Activated CD8-positive, alpha-beta T cell treated with anti-CD3 and anti-CD28 coated beads, Interleukin-2, amount 10 ng/mL, durations not matched to agents 7 days and 5 days (primary cell): ENCODE measurements around the gene PLS3. TPM values are rescaled to one million over a fixed set of nuclear protein-coding genes. Genes with fewer than 3 reads are reported as not detected.

ENCODE experiments used
- ATAC-seq: fragments of 150-1000 bp; cut with Tn5 transposase; one replicate; pipeline ENCODE4 v1.10.0; 2021; ENCODE audit warnings: moderate library complexity
- CTCF ChIA-PET: fragments of 350-600 bp; sonication (Branson Sonifier 250); formaldehyde crosslinking; loops from one replicate; lab custom pipeline; 2021; ENCODE audit warnings: antibody characterized with exemption; lab: Charles Lee
- POLR2A ChIA-PET: fragments of 350-600 bp; sonication (Branson Sonifier 250); formaldehyde crosslinking; loops from one replicate; lab custom pipeline; 2021; ENCODE audit warnings: antibody characterized with exemption; lab: Charles Lee
- DNase-seq: peaks from one replicate; pipeline ENCODE4 v3.0.0-alpha.2; 2020
- H3K27ac Mint-ChIP-seq: one replicate; pipeline ENCODE4 v1.8.0; 2021; ENCODE audit warnings: mild to moderate bottlenecking, mixed read lengths
- H3K27me3 Mint-ChIP-seq: one replicate; pipeline ENCODE4 v1.8.0; 2021; ENCODE audit warnings: low read depth, mixed read lengths
- H3K36me3 Mint-ChIP-seq: one replicate; pipeline ENCODE4 v1.8.0; 2021; ENCODE audit warnings: low read depth, mixed read lengths
- H3K4me1 Mint-ChIP-seq: one replicate; pipeline ENCODE4 v1.8.0; 2021; ENCODE audit warnings: low read depth, mixed read lengths
- H3K4me3 Mint-ChIP-seq: one replicate; pipeline ENCODE4 v1.8.0; 2021; ENCODE audit warnings: mild to moderate bottlenecking, mixed read lengths
- H3K9me3 Mint-ChIP-seq: one replicate; pipeline ENCODE4 v1.8.0; 2022; ENCODE audit warnings: mixed read lengths; ENCODE audit not compliant: insufficient read depth
- total RNA-seq, 2 experiments: library from RNA; stranded (reverse); gene quantifications; one replicate each; pipeline ENCODE4 v1.2.3, GENCODE V29; 2021

The PLS3 gene
- total RNA-seq, 2 experiments from 2014 or later, result 0.37 to 0.39 TPM

GRCh38 chrX:115576676-115577075 lies 15.7 kb downstream of the PLS3 start:
- ATAC-seq (no peak), DNase-seq (no peak)
- Mint-ChIP-seq H3K4me3 (no peak overlapping the region), H3K9me3 (no peaks in the 10 kb centered on the region), H3K27me3 (no peaks in the 10 kb centered on the region), H3K36me3 (no peaks in the 10 kb centered on the region), H3K4me1 (no peaks in the 10 kb centered on the region), H3K27ac (no peak overlapping the region)
- CTCF ChIA-PET, result no interaction called here
- POLR2A ChIA-PET, result no interaction called here

- H3K4me1 Mint-ChIP-seq, result no peaks in the 10 kb centered on the region
- H3K27ac Mint-ChIP-seq, result no peak overlapping the region
- POLR2A ChIA-PET, result no interaction called here
- H3K9me3 Mint-ChIP-seq, result no peaks in the 10 kb centered on the region
- H3K4me3 Mint-ChIP-seq, result no peak overlapping the region
- ATAC-seq, result no peak
- CTCF ChIA-PET, result no interaction called here
- no peak for DNase-seq
- H3K36me3 Mint-ChIP-seq, result no peaks in the 10 kb centered on the region
- H3K27me3 Mint-ChIP-seq, result no peaks in the 10 kb centered on the region
Observed at GRCh38 chrX:115579327-115579726, 18.4 kb downstream of the PLS3 start.

GRCh38 chrX:115579786-115580294 lies 18.9 kb downstream of the PLS3 start:
- CTCF ChIA-PET, result no interaction called here
- no peaks in the 10 kb centered on the region for H3K27me3 Mint-ChIP-seq

GRCh38 chrX:115581759-115582615 lies 21.0 kb downstream of the PLS3 start:
- ATAC-seq (no peak), DNase-seq (no peak)
- H3K36me3 Mint-ChIP-seq, result no peaks in the 10 kb centered on the region
- H3K27me3 Mint-ChIP-seq, result no peaks in the 10 kb centered on the region
- no peak overlapping the region for H3K27ac Mint-ChIP-seq
- POLR2A ChIA-PET, result no interaction called here
- CTCF ChIA-PET, result interaction anchor here (0.8 kb wide), 1 partner anchor 60 kb away, joined by 4 read pairs; no protein-coding TSS in a partner anchor
- H3K4me3 Mint-ChIP-seq, result no peak overlapping the region
- no peaks in the 10 kb centered on the region for H3K9me3 Mint-ChIP-seq
- no peaks in the 10 kb centered on the region for H3K4me1 Mint-ChIP-seq

More at GRCh38 chrX:115579786-115580294, 18.9 kb downstream of the PLS3 start:
- ATAC-seq (no peak), DNase-seq (no peak)
- H3K36me3 Mint-ChIP-seq, result no peaks in the 10 kb centered on the region
- H3K4me1 Mint-ChIP-seq, result no peaks in the 10 kb centered on the region
- POLR2A ChIA-PET, result no interaction called here
- H3K9me3 Mint-ChIP-seq, result no peaks in the 10 kb centered on the region
- H3K4me3 Mint-ChIP-seq, result no peak overlapping the region
- no peak overlapping the region for H3K27ac Mint-ChIP-seq

DNA sequence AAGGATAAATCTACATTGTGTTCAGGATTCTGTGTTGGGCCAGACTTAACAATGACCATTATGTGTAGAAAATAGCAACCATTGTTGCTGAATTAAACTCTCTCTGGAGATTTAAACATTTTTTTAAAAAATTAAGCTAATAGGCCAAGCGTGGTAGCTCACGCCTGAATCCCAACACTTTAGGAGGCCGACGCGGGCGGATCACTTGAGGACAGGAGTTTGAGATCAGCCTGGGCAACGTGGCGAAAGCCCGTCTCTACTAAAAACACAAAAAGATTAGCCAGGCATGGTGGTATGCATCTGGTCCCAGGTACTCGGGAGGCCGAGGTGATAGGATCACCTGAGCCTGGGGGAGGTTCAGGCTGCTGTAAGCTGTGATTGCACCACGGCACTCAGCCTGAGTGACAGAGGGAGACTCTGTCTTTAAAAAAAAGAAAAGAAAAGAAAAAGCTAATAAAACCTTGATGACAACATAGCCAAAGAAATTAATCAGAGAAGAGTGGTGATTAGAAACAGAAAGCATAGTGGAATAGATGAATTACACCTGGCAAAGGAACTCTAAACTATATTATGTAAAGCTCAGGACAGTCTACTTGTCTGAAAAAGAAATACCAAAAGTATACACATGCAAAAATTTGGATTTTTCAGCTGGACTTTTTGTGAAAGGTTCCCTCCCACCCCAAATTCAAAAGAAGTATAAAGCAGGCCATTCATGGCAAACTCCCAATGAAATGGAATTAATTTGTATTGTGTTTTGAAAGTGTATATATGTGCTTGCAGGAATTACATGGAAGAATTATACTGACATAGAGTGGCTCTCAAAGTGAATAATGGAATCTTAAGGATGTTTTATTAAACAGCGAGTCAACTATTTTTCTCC lies 21.9 kb downstream of the PLS3 start:
- CTCF ChIA-PET, result interaction anchor here (0.8 kb wide), 1 partner anchor 59 kb away, joined by 4 read pairs; no protein-coding TSS in a partner anchor
- no peak for ATAC-seq
- no peaks in the 10 kb centered on the region for H3K36me3 Mint-ChIP-seq

DNA sequence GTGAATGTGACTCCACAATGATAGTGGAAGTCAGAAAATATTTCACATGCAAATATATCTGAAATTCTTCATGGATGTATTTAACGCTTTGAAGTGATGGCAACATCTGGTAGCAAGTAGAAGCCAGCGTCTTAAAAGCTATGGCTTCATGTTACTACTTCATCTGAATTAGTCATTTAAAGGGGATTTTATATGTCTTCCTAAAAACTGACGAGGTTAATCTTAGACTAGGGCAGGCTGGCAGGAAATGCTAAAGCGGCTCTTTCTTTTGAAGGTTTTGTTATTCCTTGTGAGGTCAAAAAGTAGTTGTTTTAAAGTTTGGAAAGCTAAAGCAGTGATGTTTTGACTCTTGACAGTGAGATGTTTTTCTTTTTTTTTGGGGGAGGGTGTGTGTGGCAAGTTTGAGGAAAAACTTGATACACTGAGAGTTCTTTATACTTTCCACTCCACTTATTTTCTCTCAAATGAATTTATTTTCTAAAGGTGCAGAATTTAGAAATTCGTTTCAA lies 22.6 kb downstream of the PLS3 start:
- ATAC-seq, result no peak
- H3K9me3 Mint-ChIP-seq, result no peaks in the 10 kb centered on the region
- no peak overlapping the region for H3K27ac Mint-ChIP-seq

More for the DNA sequence above, 21.9 kb downstream of the PLS3 start:
- Mint-ChIP-seq H3K4me3 (no peak overlapping the region), H3K27me3 (no peaks in the 10 kb centered on the region), H3K9me3 (no peaks in the 10 kb centered on the region), H3K27ac (no peak overlapping the region), H3K4me1 (no peaks in the 10 kb centered on the region)
- DNase-seq, result no peak
- POLR2A ChIA-PET, result no interaction called here

GRCh38 chrX:115584696-115585095 lies 23.7 kb downstream of the PLS3 start:
- ATAC-seq, result no peak
- Mint-ChIP-seq H3K27ac (no peak overlapping the region), H3K36me3 (no peaks in the 10 kb centered on the region), H3K4me3 (no peak overlapping the region), H3K4me1 (no peaks in the 10 kb centered on the region), H3K9me3 (no peaks in the 10 kb centered on the region), H3K27me3 (no peaks in the 10 kb centered on the region)
- no peak for DNase-seq
- POLR2A ChIA-PET, result no interaction called here
- CTCF ChIA-PET, result no interaction called here

More for the DNA sequence above, 22.6 kb downstream of the PLS3 start:
- DNase-seq, result no peak
- H3K27me3 Mint-ChIP-seq, result no peaks in the 10 kb centered on the region
- no peaks in the 10 kb centered on the region for H3K4me1 Mint-ChIP-seq
- no peak overlapping the region for H3K4me3 Mint-ChIP-seq
- H3K36me3 Mint-ChIP-seq, result no peaks in the 10 kb centered on the region
- ChIA-PET CTCF (no interaction called here), POLR2A (no interaction called here)

- ATAC-seq (no peak), DNase-seq (no peak)
- Mint-ChIP-seq H3K27ac (no peak overlapping the region), H3K4me1 (no peaks in the 10 kb centered on the region), H3K4me3 (no peak overlapping the region), H3K27me3 (no peaks in the 10 kb centered on the region), H3K36me3 (no peaks in the 10 kb centered on the region), H3K9me3 (no peaks in the 10 kb centered on the region)
- ChIA-PET POLR2A (no interaction called here), CTCF (no interaction called here)
Observed at GRCh38 chrX:115588179-115588578, 27.2 kb downstream of the PLS3 start.

DNA sequence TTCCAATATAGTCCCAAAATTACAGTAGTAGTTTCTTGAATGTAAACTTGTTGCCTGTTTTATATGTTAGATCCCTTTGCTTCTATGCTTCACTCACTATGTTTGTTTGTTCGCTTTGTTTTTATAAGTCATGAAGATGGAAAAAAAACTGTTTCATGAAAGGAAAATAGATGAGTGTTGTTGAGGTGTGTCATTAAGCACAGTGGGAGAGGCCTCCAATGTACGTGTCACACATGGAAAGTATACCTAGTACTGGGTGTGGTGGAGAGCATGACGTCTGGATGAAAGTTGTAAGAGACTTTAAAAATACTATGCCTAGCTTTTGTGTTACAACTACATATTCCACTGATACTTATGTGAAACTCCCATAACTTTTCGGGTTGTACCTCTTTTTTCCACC lies 28.4 kb downstream of the PLS3 start:
- ATAC-seq, result no peak
- Mint-ChIP-seq H3K27me3 (no peaks in the 10 kb centered on the region), H3K9me3 (no peaks in the 10 kb centered on the region)

GRCh38 chrX:115591420-115591819 lies 30.4 kb downstream of the PLS3 start:
- Mint-ChIP-seq H3K9me3 (no peaks in the 10 kb centered on the region), H3K27me3 (no peaks in the 10 kb centered on the region), H3K4me1 (no peaks in the 10 kb centered on the region), H3K4me3 (no peak overlapping the region), H3K36me3 (no peaks in the 10 kb centered on the region), H3K27ac (no peak overlapping the region)
- DNase-seq (no peak), ATAC-seq (no peak)
- POLR2A ChIA-PET, result no interaction called here
- CTCF ChIA-PET, result no interaction called here

More for the DNA sequence above, 28.4 kb downstream of the PLS3 start:
- Mint-ChIP-seq H3K36me3 (no peaks in the 10 kb centered on the region), H3K4me3 (no peak overlapping the region), H3K27ac (no peak overlapping the region), H3K4me1 (no peaks in the 10 kb centered on the region)
- POLR2A ChIA-PET, result no interaction called here
- CTCF ChIA-PET, result no interaction called here
- no peak for DNase-seq

DNA sequence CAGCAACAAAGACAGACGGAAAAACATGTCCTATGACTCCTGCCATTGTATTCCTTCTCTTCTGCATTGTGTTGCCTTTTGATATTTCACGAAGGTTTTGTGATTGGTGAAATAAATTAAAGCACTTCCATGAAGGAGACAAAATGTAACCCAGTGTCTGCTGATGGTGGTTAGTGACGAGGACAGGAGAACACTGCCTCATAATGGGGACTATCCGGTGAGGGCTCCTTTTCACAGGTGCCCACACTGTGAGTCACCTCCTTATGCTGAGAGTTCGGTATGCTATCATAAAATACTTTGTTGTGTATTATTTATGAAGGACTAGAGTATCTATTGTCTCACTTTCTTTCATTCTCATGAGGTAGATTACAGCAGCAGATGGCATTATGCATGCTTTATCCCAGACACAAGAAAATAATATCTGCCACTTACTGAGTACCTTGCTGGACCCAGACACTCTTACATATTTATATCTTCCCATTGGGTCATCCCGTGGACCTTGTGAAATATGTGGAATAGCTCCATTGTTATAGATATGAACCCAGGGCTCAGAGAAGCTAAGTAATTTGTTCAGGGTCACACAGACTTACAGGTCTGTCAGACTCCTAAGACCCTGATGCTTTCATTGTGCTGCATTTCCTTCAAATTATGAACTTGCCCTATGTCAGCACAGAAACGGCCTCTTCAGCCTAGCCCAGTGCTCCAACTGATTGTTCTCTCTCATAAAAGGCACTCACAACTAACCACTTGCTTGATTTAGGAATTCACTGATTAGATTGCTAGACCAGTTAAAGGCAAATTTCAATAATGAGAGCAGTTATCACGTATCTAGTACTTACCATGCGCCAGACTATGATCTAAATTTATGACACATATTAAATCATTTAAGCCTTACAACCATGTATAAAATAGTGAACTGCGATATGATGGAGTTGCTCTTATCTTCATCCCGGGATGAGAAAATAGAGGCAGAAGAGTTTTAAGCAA lies 31.2 kb downstream of the PLS3 start:
- Mint-ChIP-seq H3K27me3 (no peaks in the 10 kb centered on the region), H3K36me3 (no peaks in the 10 kb centered on the region), H3K4me3 (no peak overlapping the region), H3K9me3 (no peaks in the 10 kb centered on the region), H3K27ac (no peak overlapping the region), H3K4me1 (no peaks in the 10 kb centered on the region)
- DNase-seq (no peak), ATAC-seq (no peak)
- ChIA-PET POLR2A (no interaction called here), CTCF (no interaction called here)
